Esophagus squamous epithelium (tissue), 5 donors: Measurements from ENCODE around the gene TLE5. TPM values are rescaled to one million over a fixed set of nuclear protein-coding genes. Genes with fewer than 3 reads are reported as not detected.

Source experiments
- DNase-seq: peaks from one replicate; lab custom pipeline; 2025; lab: John Stamatoyannopoulos, UW
- H3K27ac ChIP-seq, 4 donors: fragments of 200-600 bp; sonication (generic); one replicate each; pipeline ENCODE4 v1.5.1; 2016 to 2019; ENCODE audit warnings: mild to moderate bottlenecking in 1 of 4
- H3K27me3 ChIP-seq, 4 donors: fragments of 200-600 bp; sonication (generic); 1 replicate in 3 of 4; 2 replicates in 1 of 4; pipeline versions ENCODE4 v1.5.1 to v1.6.0; 2017 to 2021; ENCODE audit warnings: antibody characterized with exemption in 1 of 4
- H3K36me3 ChIP-seq, 3 donors: fragments of 200-600 bp; sonication (generic); one replicate each; pipeline ENCODE4 v1.5.1; 2016 to 2019
- H3K4me1 ChIP-seq, 3 donors: fragments of 200-600 bp; sonication (generic); one replicate each; pipeline ENCODE4 v1.5.1; 2017 to 2019
- H3K4me3 ChIP-seq, 4 donors: fragments of 200-600 bp; sonication (generic); 1 replicate in 3 of 4; 2 replicates in 1 of 4; pipeline ENCODE4 v1.5.1; 2016 to 2019; ENCODE audit warnings: mild to moderate bottlenecking in 2 of 4, moderate library complexity in 1 of 4
- H3K9me3 ChIP-seq, 3 donors: fragments of 200-600 bp; sonication (generic); one replicate each; pipeline ENCODE4 v1.5.1; 2016 to 2019
- POLR2A ChIP-seq, 4 donors: fragments of 450-650 bp; IDR thresholded peaks; one replicate each; pipeline ENCODE4 v1.6.1; 2017; ENCODE audit warnings: antibody characterized with exemption in 4 of 4, mild to moderate bottlenecking in 4 of 4, moderate library complexity in 3 of 4
- WGBS, 2 donors: methylation state at CpG; one replicate each; pipeline ENCODE4 v1.1.5; 2018; 5-methylcytosine and 5-hydroxymethylcytosine counted together
- intact Hi-C: fragments of 100-400 bp; cut with DNase I; formaldehyde crosslinking; loops from one replicate; pipeline ENCODE4 v1.15.0; 2022
- total RNA-seq, 4 donors: library from RNA; depleted of rRNA; stranded (reverse); fragments of >200 nt; gene quantifications; one replicate each; pipeline ENCODE4 v1.1.0, GENCODE V29; 2016
- TF ChIP-seq, protein P1 (sequence below), 6 experiments: fragments of 450-650 bp in 4 of 6; fragments of 200-600 bp in 2 of 6; sonication (generic) in 2 of 6; IDR thresholded peaks; one replicate each; pipeline ENCODE4 v1.5.1; 2016 to 2019; ENCODE audit warnings: antibody characterized with exemption in 6 of 6, mild to moderate bottlenecking in 4 of 6, moderate library complexity in 4 of 6
- donor health status: DM: yes; HTN: yes; CAD: no.

The TLE5 gene
- total RNA-seq, 4 donors from 2014 or later, result 141 to 433 (median 298) TPM

DNA sequence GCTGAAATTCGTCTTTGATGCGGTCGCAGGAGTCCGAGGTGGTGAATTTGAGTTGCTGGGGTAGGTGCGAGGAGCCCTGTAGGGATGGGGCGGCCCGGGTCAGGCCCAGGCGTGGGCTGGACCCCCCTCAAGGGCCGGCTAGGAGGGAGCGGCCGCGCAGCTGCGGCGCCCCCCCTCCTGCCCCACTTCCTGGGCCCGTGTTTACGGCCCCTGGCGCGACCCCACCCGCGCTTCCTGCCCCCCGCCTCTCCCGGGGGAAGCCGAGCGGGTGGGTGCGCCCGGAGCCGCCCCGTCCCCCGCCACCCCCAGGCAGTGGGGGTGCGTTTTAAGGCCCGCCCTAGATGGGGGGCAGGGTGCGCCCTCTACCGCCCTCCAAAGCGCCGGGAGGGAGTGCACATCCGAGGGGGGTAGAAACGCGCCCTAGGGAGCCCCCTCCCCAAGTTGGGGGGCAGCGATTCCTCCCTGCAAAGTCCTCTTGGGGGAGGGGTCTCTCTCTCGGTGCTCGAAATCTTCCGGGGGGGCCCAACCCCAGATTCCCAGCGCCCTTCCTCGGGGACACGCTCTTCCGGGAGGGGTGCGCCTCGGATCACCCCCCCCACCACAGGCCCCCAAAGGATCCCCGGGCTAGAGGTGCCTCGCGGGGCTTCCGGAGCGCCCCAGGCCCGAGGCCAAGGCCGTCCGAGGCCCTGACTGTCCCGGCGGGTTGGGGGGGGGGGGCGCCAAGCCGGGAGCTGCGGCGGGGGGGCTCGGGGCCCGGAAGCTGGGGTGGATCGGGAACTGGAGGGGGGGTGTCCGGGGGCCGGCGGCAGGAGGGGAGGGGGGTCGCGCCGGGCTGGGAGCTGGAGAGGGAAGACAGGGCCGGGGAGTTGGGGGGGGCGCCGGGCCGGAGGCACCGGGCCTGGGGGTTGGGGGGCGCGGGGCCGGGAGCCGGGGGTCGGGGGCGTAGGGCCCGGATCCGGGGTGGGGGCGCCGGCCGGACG is 823 bp downstream of the TLE5 start:
- H3K27ac ChIP-seq, result peak overlapping the region; percentile 96 to 100 (median 99)
- TF ChIP-seq, protein P1, sequence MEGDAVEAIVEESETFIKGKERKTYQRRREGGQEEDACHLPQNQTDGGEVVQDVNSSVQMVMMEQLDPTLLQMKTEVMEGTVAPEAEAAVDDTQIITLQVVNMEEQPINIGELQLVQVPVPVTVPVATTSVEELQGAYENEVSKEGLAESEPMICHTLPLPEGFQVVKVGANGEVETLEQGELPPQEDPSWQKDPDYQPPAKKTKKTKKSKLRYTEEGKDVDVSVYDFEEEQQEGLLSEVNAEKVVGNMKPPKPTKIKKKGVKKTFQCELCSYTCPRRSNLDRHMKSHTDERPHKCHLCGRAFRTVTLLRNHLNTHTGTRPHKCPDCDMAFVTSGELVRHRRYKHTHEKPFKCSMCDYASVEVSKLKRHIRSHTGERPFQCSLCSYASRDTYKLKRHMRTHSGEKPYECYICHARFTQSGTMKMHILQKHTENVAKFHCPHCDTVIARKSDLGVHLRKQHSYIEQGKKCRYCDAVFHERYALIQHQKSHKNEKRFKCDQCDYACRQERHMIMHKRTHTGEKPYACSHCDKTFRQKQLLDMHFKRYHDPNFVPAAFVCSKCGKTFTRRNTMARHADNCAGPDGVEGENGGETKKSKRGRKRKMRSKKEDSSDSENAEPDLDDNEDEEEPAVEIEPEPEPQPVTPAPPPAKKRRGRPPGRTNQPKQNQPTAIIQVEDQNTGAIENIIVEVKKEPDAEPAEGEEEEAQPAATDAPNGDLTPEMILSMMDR (IDR thresholded peaks at IDR 0.05), result peak in 5 of 6 experiments; percentile 16 to 28 (median 26)
- peak in 1 of 4 donors; percentile 49 for TF ChIP-seq POLR2A (IDR thresholded peaks at IDR 0.05)
- no peak for DNase-seq
- peak overlapping the region; percentile 74 to 96 (median 89) for H3K4me3 ChIP-seq
- no peaks in the 10 kb centered on the region for H3K27me3 ChIP-seq
- no peaks in the 10 kb centered on the region for H3K9me3 ChIP-seq
- 6 to 19% methylated on average over 4 to 15 of the region's 88 CpGs for WGBS, 2 donors
- peaks cover 5 to 37% (median 6%) of the 10 kb centered on the region in 3 donors for H3K36me3 ChIP-seq
- intact Hi-C loops, result no loop called here
- H3K4me1 ChIP-seq, result peaks cover 42 to 75% (median 53%) of the 10 kb centered on the region in 3 donors

DNA sequence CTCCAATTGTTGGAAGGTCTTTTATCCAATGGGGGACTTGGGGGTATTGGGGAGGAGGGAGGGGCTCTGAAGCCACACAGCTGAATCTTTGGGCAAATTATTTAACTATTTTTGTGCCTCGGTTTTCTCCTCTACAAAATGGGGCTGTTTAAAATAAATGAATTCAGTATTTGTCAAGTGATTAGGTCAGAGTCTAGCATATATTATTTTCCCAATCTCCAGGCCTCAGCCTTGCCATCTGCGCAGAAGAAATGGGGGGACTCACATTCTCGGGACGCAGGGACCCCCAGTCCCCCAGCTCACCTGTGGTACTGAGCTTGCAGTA is 1.5 kb downstream of the TLE5 start:
- intact Hi-C loops, result no loop called here
- no peaks in the 10 kb centered on the region for H3K27me3 ChIP-seq
- peak overlapping the region; percentile 74 to 96 (median 89) for H3K4me3 ChIP-seq
- H3K9me3 ChIP-seq, result no peaks in the 10 kb centered on the region
- H3K36me3 ChIP-seq, result peaks cover 5 to 43% (median 6%) of the 10 kb centered on the region in 3 donors
- H3K27ac ChIP-seq, result peak overlapping the region; percentile 96 to 100 (median 99)
- no peak for DNase-seq
- 8 to 15% methylated on average over 3 to 4 of the region's 4 CpGs for WGBS, 2 donors
- peaks cover 49 to 80% (median 58%) of the 10 kb centered on the region in 3 donors for H3K4me1 ChIP-seq
- TF ChIP-seq POLR2A (IDR thresholded peaks at IDR 0.05), result no peak
- TF ChIP-seq, protein P1 (IDR thresholded peaks at IDR 0.05), result no peak

DNA sequence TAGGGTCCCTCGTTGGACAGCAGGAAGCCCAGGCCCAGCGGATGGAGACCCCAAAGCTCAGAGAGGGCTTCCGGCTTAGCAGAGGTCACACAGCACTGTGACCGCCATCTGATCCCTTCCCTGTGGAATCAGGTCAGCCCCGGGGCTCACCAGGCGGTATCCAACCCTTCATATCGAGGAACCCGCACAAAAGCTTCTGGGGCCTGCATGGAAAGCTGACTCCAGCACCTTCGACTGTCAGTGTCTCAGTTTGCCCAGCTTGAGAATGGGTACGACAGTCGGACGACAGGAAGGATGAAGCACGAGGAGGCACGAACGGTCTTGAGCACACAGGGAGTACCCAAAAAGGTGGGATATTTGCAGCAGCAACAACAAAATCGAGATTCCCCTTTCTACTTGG is 2.6 kb downstream of the TLE5 start:
- Histone ChIP-seq H3K36me3 (peaks cover 5 to 55% (median 6%) of the 10 kb centered on the region in 3 donors), H3K27me3 (no peaks in the 10 kb centered on the region), H3K27ac (peak overlapping the region in 3 of 4 donors; percentile 42 to 99 (median 96)), H3K9me3 (no peaks in the 10 kb centered on the region), H3K4me3 (peak overlapping the region in 1 of 4 donors; percentile 96), H3K4me1 (peaks cover 60 to 83% (median 66%) of the 10 kb centered on the region in 3 donors)
- intact Hi-C loops, result no loop called here
- TF ChIP-seq, protein P1 (IDR thresholded peaks at IDR 0.05), result no peak
- no peak for TF ChIP-seq POLR2A (IDR thresholded peaks at IDR 0.05)
- no peak for DNase-seq
- 87 to 91% methylated on average over 8 to 9 of the region's 16 CpGs for WGBS, 2 donors

DNA sequence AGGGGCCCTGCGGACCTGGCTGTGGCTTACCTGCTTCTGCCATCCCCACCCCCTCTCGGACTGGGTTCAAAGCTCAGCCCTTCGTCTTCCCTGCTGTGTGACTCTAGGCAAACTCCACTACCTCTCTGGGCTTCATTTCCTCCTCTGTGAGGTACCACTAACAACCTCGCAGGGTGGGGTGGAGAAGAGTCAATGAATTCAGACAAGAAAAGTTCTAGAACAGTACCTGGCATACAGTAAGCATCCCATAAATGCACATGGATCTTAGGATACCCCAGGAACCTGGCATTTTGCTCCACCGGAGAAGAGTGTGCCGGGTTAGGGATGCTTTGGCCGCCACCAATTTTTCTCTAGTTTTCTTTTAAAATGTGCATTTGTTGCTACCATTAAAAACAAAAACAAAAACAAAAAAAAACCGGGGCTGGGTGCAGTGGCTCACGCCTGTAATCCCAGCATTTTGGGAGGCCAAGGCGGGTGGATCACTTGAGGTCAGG is 3.4 kb downstream of the TLE5 start:
- Histone ChIP-seq H3K9me3 (no peaks in the 10 kb centered on the region), H3K36me3 (peaks cover 5 to 63% (median 14%) of the 10 kb centered on the region in 3 donors), H3K4me1 (peaks cover 67 to 89% (median 74%) of the 10 kb centered on the region in 3 donors), H3K27me3 (no peaks in the 10 kb centered on the region), H3K27ac (peak overlapping the region; percentile 85 to 99 (median 94)), H3K4me3 (no peak overlapping the region)
- intact Hi-C loops, result no loop called here
- no peak for TF ChIP-seq POLR2A (IDR thresholded peaks at IDR 0.05)
- TF ChIP-seq, protein P1 (IDR thresholded peaks at IDR 0.05), result no peak
- 81 to 86% methylated on average over 8 to 9 of the region's 10 CpGs for WGBS, 2 donors
- DNase-seq, result no peak
